K562 (cell line): ENCODE data around the gene OSCAR. TPM values are rescaled to one million over a fixed set of nuclear protein-coding genes. Genes with fewer than 3 reads are reported as not detected.

Experiments used
- BRD9 ChIP-seq: fragments of 450-650 bp; IDR thresholded peaks from 2 replicates; pipeline ENCODE4 v1.6.1; 2018; ENCODE audit warnings: low read depth; ENCODE audit not compliant: partially characterized antibody
- ELF1 ChIP-seq: fragments of 200-800 bp; sonication (Bioruptor generic); IDR thresholded peaks from 2 replicates; pipeline ENCODE4 v1.6.1; 2016; ENCODE audit warnings: missing genetic modification characterization, missing compliant biosample characterization
- FOXM1 ChIP-seq, 2 experiments: fragments of 450-650 bp in 1 of 2; sonication (generic) in 1 of 2; formaldehyde crosslinking in 1 of 2; IDR thresholded peaks; 2 replicates each; pipeline versions ENCODE4 v1.6.1 to v1.9.0; 2017 to 2022; ENCODE audit warnings: low read depth in 2 of 2, mild to moderate bottlenecking in 2 of 2, missing genetic modification reagents in 1 of 2, moderate library complexity in 1 of 2
- GATAD2A ChIP-seq: fragments of 450-650 bp; IDR thresholded peaks from 2 replicates; pipeline ENCODE4 v1.6.1; 2017
- KDM1A ChIP-seq, 2 experiments: fragments of 450-650 bp; IDR thresholded peaks; 2 replicates each; pipeline ENCODE4 v1.6.1; 2016; ENCODE audit warnings: mild to moderate bottlenecking in 2 of 2
- KLF13 ChIP-seq: fragments of 450-650 bp; IDR thresholded peaks from 2 replicates; pipeline ENCODE4 v1.6.1; 2016; ENCODE audit warnings: missing genetic modification characterization, low read depth, mild to moderate bottlenecking, missing compliant biosample characterization, moderate library complexity, borderline replicate concordance
- L3MBTL2 ChIP-seq: fragments of 450-650 bp; IDR thresholded peaks from 2 replicates; pipeline ENCODE4 v1.6.1; 2016; ENCODE audit warnings: mild to moderate bottlenecking, moderate library complexity
- MTA3 ChIP-seq: fragments of 450-650 bp; formaldehyde crosslinking; IDR thresholded peaks from 2 replicates; pipeline ENCODE4 v1.6.1; 2017; ENCODE audit warnings: mild to moderate bottlenecking, borderline replicate concordance
- NEUROD1 ChIP-seq: fragments of 150-350 bp; IDR thresholded peaks from 2 replicates; pipeline ENCODE4 v1.6.1; 2014; ENCODE audit warnings: borderline replicate concordance, low read length, low read depth; ENCODE audit not compliant: partially characterized antibody
- NR2C2 ChIP-seq, 2 experiments: fragments of 200-800 bp in 1 of 2; sonication (Bioruptor generic) in 1 of 2; sonication (generic) in 1 of 2; formaldehyde crosslinking in 1 of 2; IDR thresholded peaks; 2 replicates each; pipeline versions ENCODE4 v1.6.1 to v1.8.0; 2016 to 2022; ENCODE audit warnings: mild to moderate bottlenecking in 1 of 2, missing compliant biosample characterization in 1 of 2, missing genetic modification characterization in 1 of 2, missing genetic modification reagents in 1 of 2
- NUFIP1 ChIP-seq: fragments of 450-650 bp; IDR thresholded peaks from 2 replicates; pipeline ENCODE4 v1.6.1; 2018; ENCODE audit not compliant: partially characterized antibody
- OTX1 ChIP-seq: fragments of 450-650 bp; formaldehyde crosslinking; IDR thresholded peaks from 2 replicates; pipeline ENCODE4 v1.4.0; 2022; ENCODE audit warnings: mild to moderate bottlenecking
- RB1 ChIP-seq: fragments of 450-650 bp; IDR thresholded peaks from 2 replicates; pipeline ENCODE4 v1.6.1; 2017; ENCODE audit warnings: low read depth, mild to moderate bottlenecking
- SMAD3 ChIP-seq: fragments of 450-650 bp; formaldehyde crosslinking; conservative IDR thresholded peaks from 2 replicates; pipeline ENCODE4 v1.4.0; 2020; ENCODE audit warnings: mild to moderate bottlenecking
- SMARCA5 ChIP-seq: fragments of 450-650 bp; IDR thresholded peaks from 2 replicates; pipeline ENCODE4 v1.6.1; 2016
- ZBTB33 ChIP-seq: sonication (generic); formaldehyde crosslinking; IDR thresholded peaks from 2 replicates; pipeline ENCODE4 v1.8.1; 2023; ENCODE audit warnings: mild to moderate bottlenecking, missing genetic modification reagents
- ZBTB5 ChIP-seq: fragments of 450-650 bp; IDR thresholded peaks from 2 replicates; pipeline ENCODE4 v1.6.1; 2017; ENCODE audit warnings: antibody characterized with exemption
- ZFP91 ChIP-seq: sonication (generic); formaldehyde crosslinking; IDR thresholded peaks from 2 replicates; pipeline ENCODE4 v1.8.0; 2022; ENCODE audit warnings: mild to moderate bottlenecking, missing genetic modification reagents
- ZNF23 ChIP-seq: fragments of 250-450 bp; sonication (Bioruptor Pico); IDR thresholded peaks from 2 replicates; pipeline ENCODE4 v1.4.0; 2020; ENCODE audit warnings: mild to moderate bottlenecking
- polyA plus RNA-seq, 8 experiments: library from polyadenylated mRNA; depleted of rRNA in 4 of 8; stranded (reverse) in 5 of 8; unstranded in 3 of 8; fragments of >200 nt; fragmentation: Nextera tagmentation in 2 of 8; fragmentation: Illumina TruSeq in 1 of 8; extraction: Ambion mirVana in 2 of 8; extraction: Trizol in 1 of 8; gene quantifications; 2 replicates each; pipeline versions ENCODE4 v1.2.1 to v1.2.3, GENCODE V29; 2011 to 2014; ENCODE audit warnings: inconsistent platforms in 1 of 8, missing spikeins in 1 of 8
- total RNA-seq, 7 experiments: library from RNA; depleted of rRNA in 6 of 7; stranded (reverse); fragments of >200 nt in 6 of 7; fragmentation: Illumina TruSeq in 2 of 7; extraction: Trizol in 2 of 7; gene quantifications; 2 replicates each; pipeline versions ENCODE4 v1.2.1 to v1.2.3, GENCODE V29; 2011 to 2021; ENCODE audit warnings: low replicate concordance in 1 of 7
- TF ChIP-seq, protein P1 (sequence below): fragments of 450-650 bp; formaldehyde crosslinking; conservative IDR thresholded peaks from 2 replicates; pipeline ENCODE4 v1.4.0; 2022; ENCODE audit warnings: mild to moderate bottlenecking, missing genetic modification characterization
- TF ChIP-seq, protein P2 (sequence below): fragments of 450-650 bp; conservative IDR thresholded peaks from 2 replicates; pipeline ENCODE4 v1.6.1; 2016; ENCODE audit warnings: missing genetic modification characterization, low read depth, mild to moderate bottlenecking, missing compliant biosample characterization, moderate library complexity

Gene OSCAR
- total and polyA plus RNA-seq, 9 of the 15 experiments (the other 6 are each of a cell fraction or from before 2014, with no cell fraction given) = 0.09 to 0.62 (median 0.13) TPM; not detected in 5

- TF ChIP-seq, protein P1, sequence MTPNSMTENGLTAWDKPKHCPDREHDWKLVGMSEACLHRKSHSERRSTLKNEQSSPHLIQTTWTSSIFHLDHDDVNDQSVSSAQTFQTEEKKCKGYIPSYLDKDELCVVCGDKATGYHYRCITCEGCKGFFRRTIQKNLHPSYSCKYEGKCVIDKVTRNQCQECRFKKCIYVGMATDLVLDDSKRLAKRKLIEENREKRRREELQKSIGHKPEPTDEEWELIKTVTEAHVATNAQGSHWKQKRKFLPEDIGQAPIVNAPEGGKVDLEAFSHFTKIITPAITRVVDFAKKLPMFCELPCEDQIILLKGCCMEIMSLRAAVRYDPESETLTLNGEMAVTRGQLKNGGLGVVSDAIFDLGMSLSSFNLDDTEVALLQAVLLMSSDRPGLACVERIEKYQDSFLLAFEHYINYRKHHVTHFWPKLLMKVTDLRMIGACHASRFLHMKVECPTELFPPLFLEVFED (CRISPR knock-in tag) = peak; percentile 90
- TF ChIP-seq L3MBTL2 (no peak), MTA3 (no peak), NUFIP1 (no peak), SMARCA5 (peak; percentile 34; the same call in 1 of the 2 replicates), OTX1 (peak; percentile 66; the same call in 1 of the 2 replicates), ZBTB33 (no peak), SMAD3 (CRISPR knock-in tag) (no peak), ELF1 (peak; percentile 52; the same call in 1 of the 2 replicates), FOXM1 (IDR thresholded peaks at IDR 0.05; ENCODE audit: low read depth) (no peak), FOXM1 (CRISPR knock-in tag; IDR thresholded peaks at IDR 0.05; ENCODE audit: low read depth) (no peak), NEUROD1 (no peak), NR2C2 (CRISPR knock-in tag; IDR thresholded peaks at IDR 0.05) (no peak), NR2C2 (tag; IDR thresholded peaks at IDR 0.05) (no peak), ZFP91 (CRISPR knock-in tag) (no peak), KLF13 (no peak), ZNF23 (CRISPR knock-in tag) (no peak), KDM1A (IDR thresholded peaks at IDR 0.05) (0 out of 4 replicates have a peak, but pooled peaks of 1 of the 2 experiments have one; percentile 24), GATAD2A (0 out of 2 replicates have a peak, but pooled peaks have one; percentile 24), RB1 (no peak), ZBTB5 (no peak), BRD9 (peak; percentile 41)
- TF ChIP-seq, protein P2, sequence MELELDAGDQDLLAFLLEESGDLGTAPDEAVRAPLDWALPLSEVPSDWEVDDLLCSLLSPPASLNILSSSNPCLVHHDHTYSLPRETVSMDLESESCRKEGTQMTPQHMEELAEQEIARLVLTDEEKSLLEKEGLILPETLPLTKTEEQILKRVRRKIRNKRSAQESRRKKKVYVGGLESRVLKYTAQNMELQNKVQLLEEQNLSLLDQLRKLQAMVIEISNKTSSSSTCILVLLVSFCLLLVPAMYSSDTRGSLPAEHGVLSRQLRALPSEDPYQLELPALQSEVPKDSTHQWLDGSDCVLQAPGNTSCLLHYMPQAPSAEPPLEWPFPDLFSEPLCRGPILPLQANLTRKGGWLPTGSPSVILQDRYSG (tag) = no peak
These were observed 3.9 kb downstream of the OSCAR start (continued) for GRCh38 chr19:54096617-54097106.
